ENCODE measurements around the gene HEATR5B. TPM values are rescaled to one million over a fixed set of nuclear protein-coding genes. Genes with fewer than 3 reads are reported as not detected.

HEATR5B gene
- total and polyA plus RNA-seq, 9 of the 15 experiments (the other 6 are each of a cell fraction or from before 2014, with no cell fraction given): 4.2 to 21.7 (median 12.2) TPM

GRCh38 chr2:37117566-37117965 lies 33.4 kb upstream of the HEATR5B start:
- BruUV-seq (replicated peaks): no TSS peak
- no peak for FAIRE-seq
- POLR2A ChIA-PET: no interaction called here

GRCh38 chr2:37111958-37112357 lies 27.8 kb upstream of the HEATR5B start:
- H3K9me1 ChIP-seq (ENCODE audit: control insufficient read depth, insufficient read depth, low read length): no peaks in the 10 kb centered on the region
- POLR2A ChIA-PET: interaction anchor here (1.4 kb wide), 1 partner anchor 20 kb away, joined by 3 read pairs; no protein-coding TSS in a partner anchor
- in situ Hi-C loops (cut with MboI) (no loop called here), intact Hi-C loops (cut with micrococcal nuclease) (no loop called here)
- TF ChIP-seq CSDE1 (IDR thresholded peaks at IDR 0.05): no peak
- FAIRE-seq (no peak), ATAC-seq (no peak), DNase-seq (ENCODE audit: extremely low read depth in 1 of 4, low spot score in 3 of 4) (no peak)
- H3K79me2 ChIP-seq (ENCODE audit: control insufficient read depth, insufficient read depth, low read length): no peaks in the 10 kb centered on the region
- no peaks in the 10 kb centered on the region for H3K4me1 ChIP-seq (replicated peaks in 1 of 2; ENCODE audit: control insufficient read depth in 2 of 2, insufficient read depth in 2 of 2, low read length in 2 of 2)
- H3K9ac ChIP-seq (ENCODE audit: insufficient read depth in 1 of 2, low read depth in 2 of 2, low read length in 2 of 2): no peak overlapping the region
- H3K27me3 ChIP-seq (ENCODE audit: control insufficient read depth in 2 of 2, insufficient read depth in 2 of 2, low read length in 2 of 2): no peaks in the 10 kb centered on the region
- no TSS peak for BruUV-seq (replicated peaks)
- no peak overlapping the region for H3K4me3 ChIP-seq
- CTCF ChIA-PET (ENCODE audit: low intra/inter-chr PET ratio): no interaction called here
- H2AFZ ChIP-seq (ENCODE audit: low read depth, low read length): no peak overlapping the region
- WGBS (ENCODE audit: insufficient coverage, low coverage, missing lambda C conversion rate): 58% methylated on average over 2 of the region's 2 CpGs
- H3K4me2 ChIP-seq (ENCODE audit: insufficient read depth, low read length): no peak overlapping the region
- peaks cover 26% of the 10 kb centered on the region; the same call in 2 of the 3 replicates for H3K36me3 ChIP-seq (ENCODE audit: control insufficient read depth, insufficient read depth, low read length)
- H3K9me3 ChIP-seq (replicated peaks; ENCODE audit: control insufficient read depth, insufficient read depth, low read depth, low read length): no peaks in the 10 kb centered on the region
- H3K27ac ChIP-seq (ENCODE audit: extremely low read depth, low read depth, low read length): no peak overlapping the region
- H4K20me1 ChIP-seq (replicated peaks; ENCODE audit: control insufficient read depth, insufficient read depth, low read length): no peaks in the 10 kb centered on the region

More at GRCh38 chr2:37117566-37117965, 33.4 kb upstream of the HEATR5B start:
- DNase-seq (ENCODE audit: extremely low read depth in 1 of 4, low spot score in 3 of 4) (no peak), ATAC-seq (no peak)
- H3K27ac ChIP-seq (ENCODE audit: extremely low read depth, low read depth, low read length): no peak overlapping the region
- no peaks in the 10 kb centered on the region for H3K9me1 ChIP-seq (ENCODE audit: control insufficient read depth, insufficient read depth, low read length)
- H3K36me3 ChIP-seq (ENCODE audit: control insufficient read depth, insufficient read depth, low read length): peaks cover 22% of the 10 kb centered on the region; the same call in 2 of the 3 replicates
- H2AFZ ChIP-seq (ENCODE audit: low read depth, low read length): no peak overlapping the region
- H3K4me3 ChIP-seq: no peak overlapping the region
- TF ChIP-seq MXI1 (IDR thresholded peaks at IDR 0.05; ENCODE audit: low read depth, low read length) (no peak), BMI1 (IDR thresholded peaks at IDR 0.05; ENCODE audit: low read length) (no peak)
- H3K9me3 ChIP-seq (replicated peaks; ENCODE audit: control insufficient read depth, insufficient read depth, low read depth, low read length): no peaks in the 10 kb centered on the region
- 29% methylated on average over 1 of the region's 1 CpG for WGBS (ENCODE audit: insufficient coverage, low coverage, missing lambda C conversion rate)
- H3K4me1 ChIP-seq (replicated peaks in 1 of 2; ENCODE audit: control insufficient read depth in 2 of 2, insufficient read depth in 2 of 2, low read length in 2 of 2): no peaks in the 10 kb centered on the region
- CTCF ChIA-PET (ENCODE audit: low intra/inter-chr PET ratio): no interaction called here
- no peak overlapping the region for H3K4me2 ChIP-seq (ENCODE audit: insufficient read depth, low read length)
- intact Hi-C loops (cut with micrococcal nuclease) (no loop called here), in situ Hi-C loops (cut with MboI) (no loop called here)
- no peak overlapping the region for H3K9ac ChIP-seq (ENCODE audit: insufficient read depth in 1 of 2, low read depth in 2 of 2, low read length in 2 of 2)
- H4K20me1 ChIP-seq (replicated peaks; ENCODE audit: control insufficient read depth, insufficient read depth, low read length): no peaks in the 10 kb centered on the region
- H3K79me2 ChIP-seq (ENCODE audit: control insufficient read depth, insufficient read depth, low read length): no peaks in the 10 kb centered on the region
- H3K27me3 ChIP-seq (ENCODE audit: control insufficient read depth in 2 of 2, insufficient read depth in 2 of 2, low read length in 2 of 2): no peaks in the 10 kb centered on the region
